ENCODE measurements around the gene WRAP53. TPM values are rescaled to one million over a fixed set of nuclear protein-coding genes. Genes with fewer than 3 reads are reported as not detected.
A peak's percentile ranks its signal among the peaks of the same experiment; 100 is the strongest.

WRAP53 gene
- total RNA-seq, 2 donors from 2014 or later = 3.7 to 6.1 TPM

DNA sequence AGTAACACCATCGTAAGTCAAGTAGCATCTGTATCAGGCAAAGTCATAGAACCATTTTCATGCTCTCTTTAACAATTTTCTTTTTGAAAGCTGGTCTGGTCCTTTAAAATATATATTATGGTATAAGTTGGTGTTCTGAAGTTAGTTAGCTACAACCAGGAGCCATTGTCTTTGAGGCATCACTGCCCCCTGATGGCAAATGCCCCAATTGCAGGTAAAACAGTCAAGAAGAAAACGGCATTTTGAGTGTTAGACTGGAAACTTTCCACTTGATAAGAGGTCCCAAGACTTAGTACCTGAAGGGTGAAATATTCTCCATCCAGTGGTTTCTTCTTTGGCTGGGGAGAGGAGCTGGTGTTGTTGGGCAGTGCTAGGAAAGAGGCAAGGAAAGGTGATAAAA is 15.0 kb upstream of the WRAP53 start:
- Histone ChIP-seq H3K9me3 (peaks cover 0 to 6% of the 10 kb centered on the region in 2 donors), H3K4me1 (no peaks in the 10 kb centered on the region), H3K27ac (no peak overlapping the region), H3K27me3 (no peaks in the 10 kb centered on the region), H3K36me3 (peaks cover 65% of the 10 kb centered on the region), H3K4me3 (no peak overlapping the region)
- DNase-seq (ENCODE audit: low spot score) = no peak
- TF ChIP-seq, protein P1, sequence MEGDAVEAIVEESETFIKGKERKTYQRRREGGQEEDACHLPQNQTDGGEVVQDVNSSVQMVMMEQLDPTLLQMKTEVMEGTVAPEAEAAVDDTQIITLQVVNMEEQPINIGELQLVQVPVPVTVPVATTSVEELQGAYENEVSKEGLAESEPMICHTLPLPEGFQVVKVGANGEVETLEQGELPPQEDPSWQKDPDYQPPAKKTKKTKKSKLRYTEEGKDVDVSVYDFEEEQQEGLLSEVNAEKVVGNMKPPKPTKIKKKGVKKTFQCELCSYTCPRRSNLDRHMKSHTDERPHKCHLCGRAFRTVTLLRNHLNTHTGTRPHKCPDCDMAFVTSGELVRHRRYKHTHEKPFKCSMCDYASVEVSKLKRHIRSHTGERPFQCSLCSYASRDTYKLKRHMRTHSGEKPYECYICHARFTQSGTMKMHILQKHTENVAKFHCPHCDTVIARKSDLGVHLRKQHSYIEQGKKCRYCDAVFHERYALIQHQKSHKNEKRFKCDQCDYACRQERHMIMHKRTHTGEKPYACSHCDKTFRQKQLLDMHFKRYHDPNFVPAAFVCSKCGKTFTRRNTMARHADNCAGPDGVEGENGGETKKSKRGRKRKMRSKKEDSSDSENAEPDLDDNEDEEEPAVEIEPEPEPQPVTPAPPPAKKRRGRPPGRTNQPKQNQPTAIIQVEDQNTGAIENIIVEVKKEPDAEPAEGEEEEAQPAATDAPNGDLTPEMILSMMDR (IDR thresholded peaks at IDR 0.05) = no peak

DNA sequence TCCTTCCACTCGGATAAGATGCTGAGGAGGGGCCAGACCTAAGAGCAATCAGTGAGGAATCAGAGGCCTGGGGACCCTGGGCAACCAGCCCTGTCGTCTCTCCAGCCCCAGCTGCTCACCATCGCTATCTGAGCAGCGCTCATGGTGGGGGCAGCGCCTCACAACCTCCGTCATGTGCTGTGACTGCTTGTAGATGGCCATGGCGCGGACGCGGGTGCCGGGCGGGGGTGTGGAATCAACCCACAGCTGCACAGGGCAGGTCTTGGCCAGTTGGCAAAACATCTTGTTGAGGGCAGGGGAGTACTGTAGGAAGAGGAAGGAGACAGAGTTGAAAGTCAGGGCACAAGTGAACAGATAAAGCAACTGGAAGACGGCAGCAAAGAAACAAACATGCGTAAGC is 13.3 kb upstream of the WRAP53 start:
- peaks cover 0 to 6% of the 10 kb centered on the region in 2 donors for H3K9me3 ChIP-seq
- H3K36me3 ChIP-seq = peaks cover 57% of the 10 kb centered on the region
- TF ChIP-seq, protein P1 (IDR thresholded peaks at IDR 0.05) = no peak

DNA sequence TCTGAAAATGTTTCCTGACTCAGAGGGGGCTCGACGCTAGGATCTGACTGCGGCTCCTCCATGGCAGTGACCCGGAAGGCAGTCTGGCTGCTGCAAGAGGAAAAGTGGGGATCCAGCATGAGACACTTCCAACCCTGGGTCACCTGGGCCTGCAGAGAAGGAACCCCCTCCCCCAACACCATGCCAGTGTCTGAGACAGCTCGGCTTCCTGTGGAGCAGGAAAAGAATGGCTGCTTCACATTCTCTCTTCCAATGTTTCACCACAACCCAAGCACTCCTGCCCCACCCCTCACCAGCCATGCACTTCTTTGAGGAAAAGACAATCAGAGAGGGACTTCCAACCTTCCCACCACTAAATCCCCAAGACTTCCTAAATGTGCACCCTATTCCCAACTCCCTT is 11.7 kb upstream of the WRAP53 start:
- TF ChIP-seq, protein P1 (IDR thresholded peaks at IDR 0.05) = no peak
- H3K36me3 ChIP-seq = peaks cover 42% of the 10 kb centered on the region
- no peaks in the 10 kb centered on the region for H3K4me1 ChIP-seq
- no peak overlapping the region for H3K27ac ChIP-seq
- DNase-seq (ENCODE audit: low spot score) = no peak
- no peak overlapping the region for H3K4me3 ChIP-seq
- no peaks in the 10 kb centered on the region for H3K27me3 ChIP-seq
- H3K9me3 ChIP-seq = peaks cover 0 to 6% of the 10 kb centered on the region in 2 donors

More for the DNA sequence above, 13.3 kb upstream of the WRAP53 start:
- no peak for DNase-seq (ENCODE audit: low spot score)
- no peak overlapping the region for H3K27ac ChIP-seq
- H3K4me3 ChIP-seq = no peak overlapping the region
- H3K4me1 ChIP-seq = no peaks in the 10 kb centered on the region
- H3K27me3 ChIP-seq = no peaks in the 10 kb centered on the region

DNA sequence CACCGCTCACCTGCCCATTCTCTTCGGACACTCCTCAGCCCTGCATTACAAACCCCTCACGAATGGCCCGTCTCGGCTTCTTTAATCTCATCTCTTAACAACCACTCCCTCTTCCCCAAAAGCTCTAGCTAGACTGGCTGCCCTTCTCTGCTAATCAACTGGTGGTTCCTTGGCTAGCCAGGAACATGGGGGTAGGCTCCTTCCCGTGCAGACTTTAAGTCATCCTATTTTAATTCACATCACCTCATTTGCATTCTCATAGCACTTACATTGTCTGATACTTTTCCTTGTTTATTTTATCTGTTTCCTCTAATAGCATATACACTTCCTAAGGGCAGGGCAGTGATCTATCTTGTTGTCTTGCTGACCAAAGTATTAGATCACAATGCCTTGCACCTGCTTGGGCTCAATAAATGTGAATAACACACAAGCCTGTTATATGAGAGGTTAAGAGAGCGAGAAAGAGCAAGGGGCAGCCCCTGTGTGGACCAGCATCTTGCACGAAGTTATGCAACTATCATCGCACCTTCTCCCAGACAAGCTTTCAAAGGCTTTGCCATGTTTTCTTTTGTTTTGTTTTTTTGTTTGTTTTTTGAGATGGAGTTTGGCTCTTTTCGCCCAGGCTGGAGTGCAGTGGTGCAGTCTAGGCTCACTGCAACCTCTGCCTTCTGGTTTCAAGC is 10.7 kb upstream of the WRAP53 start:
- TF ChIP-seq, protein P1 (IDR thresholded peaks at IDR 0.05) = no peak
- DNase-seq (ENCODE audit: low spot score) = no peak
- H3K4me3 ChIP-seq = no peak overlapping the region
- no peaks in the 10 kb centered on the region for H3K27me3 ChIP-seq
- H3K4me1 ChIP-seq = no peaks in the 10 kb centered on the region
- no peak overlapping the region for H3K27ac ChIP-seq
- H3K9me3 ChIP-seq = peaks cover 0 to 6% of the 10 kb centered on the region in 2 donors
- H3K36me3 ChIP-seq = peaks cover 34% of the 10 kb centered on the region

DNA sequence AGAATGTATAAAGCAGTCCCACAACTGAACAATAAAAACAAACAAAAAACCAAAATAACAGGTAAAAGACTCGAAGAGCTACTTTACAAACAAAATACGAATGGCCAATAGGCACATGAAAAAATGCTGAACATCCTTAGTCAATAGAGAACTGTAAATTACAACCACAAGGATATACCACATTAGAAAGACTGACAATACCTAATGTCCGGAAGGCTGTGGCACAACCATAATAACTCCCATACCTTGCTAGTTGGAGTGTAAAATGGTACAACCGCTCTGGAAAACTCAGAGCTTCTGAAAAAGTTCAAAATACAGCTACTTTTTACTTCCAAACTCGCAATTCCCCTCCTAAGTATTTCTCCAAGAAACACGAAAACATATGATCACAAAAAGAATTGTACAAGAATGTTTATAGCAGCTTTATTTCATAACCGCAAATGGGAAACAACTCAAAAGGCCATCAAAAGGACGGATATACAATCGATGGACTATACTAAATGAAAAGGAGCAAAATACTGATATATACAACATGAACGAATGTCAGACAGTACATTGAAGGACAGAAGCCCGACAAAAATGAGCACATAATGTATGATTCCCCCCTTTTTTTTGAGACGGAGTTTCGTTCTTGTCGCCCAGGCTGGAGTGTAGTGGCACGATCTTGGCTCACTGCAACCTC is 3.3 kb upstream of the WRAP53 start:
- Histone ChIP-seq H3K27me3 (no peaks in the 10 kb centered on the region), H3K4me1 (peaks cover 6 to 21% of the 10 kb centered on the region in 2 donors), H3K9me3 (no peaks in the 10 kb centered on the region), H3K4me3 (peak overlapping the region; percentile 65 to 75), H3K27ac (peak overlapping the region; percentile 89 to 93), H3K36me3 (no peaks in the 10 kb centered on the region)
- TF ChIP-seq, protein P1 (IDR thresholded peaks at IDR 0.05) = no peak
- DNase-seq (ENCODE audit: low spot score) = no peak
